Skeletal muscle tissue (tissue), 4 donors: ENCODE data around the gene MTHFD1L. TPM values are rescaled to one million over a fixed set of nuclear protein-coding genes. Genes with fewer than 3 reads are reported as not detected.
"Not testable (repeated sequence)": the region's sequence is repeated elsewhere in the genome, so short reads cannot be mapped to it uniquely, and the experiment has no call there.

Experiments used
- H3K27ac ChIP-seq: one replicate; pipeline ENCODE4 v1.7.0; 2013; ENCODE audit warnings: mild to moderate bottlenecking, low read depth, low read length, inconsistent platforms
- H3K27me3 ChIP-seq, 3 donors: one replicate each; pipeline ENCODE4 v1.7.0; 2013; ENCODE audit warnings: low read length in 3 of 3; ENCODE audit not compliant: control insufficient read depth in 3 of 3, insufficient read depth in 3 of 3
- H3K36me3 ChIP-seq, 3 donors: one replicate each; pipeline ENCODE4 v1.7.0; 2013; ENCODE audit warnings: low read length in 3 of 3; ENCODE audit not compliant: control insufficient read depth in 3 of 3, insufficient read depth in 3 of 3
- H3K4me1 ChIP-seq, 3 donors: one replicate each; pipeline ENCODE4 v1.7.0; 2013; ENCODE audit warnings: low read length in 3 of 3, mild to moderate bottlenecking in 3 of 3; ENCODE audit not compliant: control insufficient read depth in 3 of 3, insufficient read depth in 3 of 3
- H3K4me3 ChIP-seq, 3 donors: one replicate each; pipeline ENCODE4 v1.7.0; 2013; ENCODE audit warnings: low read length in 3 of 3
- H3K9ac ChIP-seq, 3 donors: one replicate each; pipeline ENCODE4 v1.7.0; 2013; ENCODE audit warnings: low read length in 3 of 3, mild to moderate bottlenecking in 3 of 3, moderate library complexity in 2 of 3, low read depth in 1 of 3
- H3K9me3 ChIP-seq, 3 donors: one replicate each; pipeline ENCODE4 v1.7.0; 2013; ENCODE audit warnings: low read length in 3 of 3; ENCODE audit not compliant: control insufficient read depth in 3 of 3
- total RNA-seq: library from RNA; depleted of rRNA; stranded (reverse); fragments of >200 nt; gene quantifications from one replicate; pipeline ENCODE4 v1.2.3, GENCODE V29; 2014
- donor health status: Osteomylitis.

MTHFD1L gene
- total RNA-seq, 1 donor from 2014 or later = 15.1 TPM

- H3K9me3 ChIP-seq = no peaks in the 10 kb centered on the region
- no peak overlapping the region for H3K9ac ChIP-seq
- H3K27me3 ChIP-seq = no peaks in the 10 kb centered on the region
- H3K4me1 ChIP-seq = no peaks in the 10 kb centered on the region
- no peak overlapping the region for H3K4me3 ChIP-seq
- H3K36me3 ChIP-seq = no peaks in the 10 kb centered on the region
- no peak overlapping the region for H3K27ac ChIP-seq
Observed at GRCh38 chr6:151119823-151120524, 254.5 kb downstream of the MTHFD1L start.

DNA sequence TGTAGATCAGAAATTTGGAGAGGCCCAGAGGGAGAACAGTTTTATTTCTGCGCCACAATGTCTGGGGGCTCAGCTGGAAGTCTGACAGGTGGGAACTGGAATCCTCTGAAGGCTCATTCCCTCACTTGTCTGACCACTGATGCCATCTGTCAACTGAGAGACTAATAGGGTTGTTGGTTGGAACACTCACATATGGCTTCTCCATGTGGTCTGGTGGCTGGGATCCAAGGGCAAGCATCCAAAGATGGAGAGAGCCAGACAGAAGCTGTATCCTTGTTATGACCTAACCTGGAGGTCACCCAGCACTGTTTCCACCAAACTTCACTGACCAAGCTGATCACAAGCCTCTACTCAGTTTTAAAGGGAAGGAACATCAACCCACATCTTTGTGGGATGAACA lies 256.4 kb downstream of the MTHFD1L start:
- Histone ChIP-seq H3K36me3 (no peaks in the 10 kb centered on the region), H3K9ac (no peak overlapping the region), H3K4me3 (no peak overlapping the region), H3K9me3 (no peaks in the 10 kb centered on the region), H3K27me3 (no peaks in the 10 kb centered on the region), H3K27ac (no peak overlapping the region), H3K4me1 (no peaks in the 10 kb centered on the region)

DNA sequence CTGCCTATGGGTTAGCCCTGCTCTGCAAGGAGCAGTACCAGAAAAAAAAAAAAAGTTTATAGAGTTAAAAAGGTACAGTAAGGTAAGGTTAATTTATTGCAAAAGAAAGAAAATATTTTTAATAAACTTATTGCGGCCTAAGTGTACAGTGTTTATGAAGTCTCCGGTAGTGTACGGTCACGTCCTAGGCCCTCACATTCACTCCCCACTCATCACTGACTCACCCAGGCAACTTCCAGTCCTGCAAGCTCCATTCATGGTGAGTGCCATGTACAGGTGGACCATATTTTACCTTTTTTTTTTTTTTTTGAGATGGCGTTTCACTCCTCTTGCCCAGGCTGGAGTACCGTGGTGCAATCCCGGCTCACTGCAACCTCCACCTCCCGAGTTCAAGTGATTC lies 258.1 kb downstream of the MTHFD1L start:
- H3K4me3 ChIP-seq, H3K4me1 ChIP-seq, H3K9me3 ChIP-seq, H3K9ac ChIP-seq, H3K27me3 ChIP-seq, H3K36me3 ChIP-seq, H3K27ac ChIP-seq: not testable (repeated sequence)

- H3K4me3 ChIP-seq, H3K27ac ChIP-seq, H3K9me3 ChIP-seq, H3K36me3 ChIP-seq, H3K4me1 ChIP-seq, H3K9ac ChIP-seq, H3K27me3 ChIP-seq: not testable (repeated sequence)
Observed at GRCh38 chr6:151125242-151125641, 259.7 kb downstream of the MTHFD1L start.

DNA sequence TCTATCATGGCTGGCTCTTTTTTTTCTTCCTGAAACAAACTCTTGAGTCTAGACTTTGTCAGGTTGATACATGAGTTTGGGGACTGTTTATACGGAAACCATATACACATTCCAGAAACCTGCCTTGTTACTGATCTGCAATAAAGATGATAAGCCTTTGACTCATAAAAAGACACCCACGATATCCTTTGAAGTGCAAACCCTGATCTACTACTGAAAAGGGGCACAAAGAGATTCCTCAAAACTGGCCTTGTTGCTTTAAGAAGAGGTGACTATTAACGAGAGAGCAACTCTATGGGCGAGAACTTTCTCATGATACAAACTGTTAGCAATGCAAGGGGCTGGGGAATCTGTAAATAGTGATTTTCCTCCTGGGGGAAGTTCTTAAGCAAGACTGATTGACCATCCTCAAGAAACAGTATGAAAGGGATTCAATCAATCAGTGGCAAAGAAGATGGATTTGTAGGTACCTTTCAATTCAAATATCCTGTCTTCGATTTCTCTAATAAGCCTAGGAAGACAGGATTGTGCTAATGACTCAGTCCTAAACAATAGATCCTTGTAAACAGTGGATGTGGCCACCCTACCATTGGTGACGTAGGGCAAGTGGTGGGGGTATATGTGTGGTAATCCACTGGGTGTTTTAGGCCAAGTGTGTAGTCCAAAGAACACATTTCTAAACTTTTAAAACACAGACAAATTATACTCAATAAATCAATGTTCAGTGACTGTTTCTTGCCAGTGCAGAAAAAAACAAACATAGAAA lies 260.3 kb downstream of the MTHFD1L start:
- H3K4me1 ChIP-seq, H3K27me3 ChIP-seq, H3K27ac ChIP-seq, H3K9me3 ChIP-seq, H3K9ac ChIP-seq, H3K36me3 ChIP-seq, H3K4me3 ChIP-seq: not testable (repeated sequence)

DNA sequence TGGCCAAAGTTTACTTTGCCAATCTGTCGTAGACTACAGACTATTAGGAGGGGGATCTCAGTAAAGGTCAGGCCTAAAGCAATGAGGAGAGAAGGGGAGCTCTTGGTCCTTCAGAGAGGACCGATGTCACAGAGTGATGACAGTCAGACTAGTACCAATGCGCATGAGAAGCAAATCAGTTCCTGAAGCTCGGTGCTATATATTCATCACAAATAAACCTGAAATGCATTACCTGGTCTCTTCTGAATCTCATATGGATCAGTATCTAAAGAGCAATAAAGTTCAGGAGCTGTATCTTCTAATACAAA lies 260.9 kb downstream of the MTHFD1L start:
- not testable (repeated sequence) for H3K27me3 ChIP-seq

DNA sequence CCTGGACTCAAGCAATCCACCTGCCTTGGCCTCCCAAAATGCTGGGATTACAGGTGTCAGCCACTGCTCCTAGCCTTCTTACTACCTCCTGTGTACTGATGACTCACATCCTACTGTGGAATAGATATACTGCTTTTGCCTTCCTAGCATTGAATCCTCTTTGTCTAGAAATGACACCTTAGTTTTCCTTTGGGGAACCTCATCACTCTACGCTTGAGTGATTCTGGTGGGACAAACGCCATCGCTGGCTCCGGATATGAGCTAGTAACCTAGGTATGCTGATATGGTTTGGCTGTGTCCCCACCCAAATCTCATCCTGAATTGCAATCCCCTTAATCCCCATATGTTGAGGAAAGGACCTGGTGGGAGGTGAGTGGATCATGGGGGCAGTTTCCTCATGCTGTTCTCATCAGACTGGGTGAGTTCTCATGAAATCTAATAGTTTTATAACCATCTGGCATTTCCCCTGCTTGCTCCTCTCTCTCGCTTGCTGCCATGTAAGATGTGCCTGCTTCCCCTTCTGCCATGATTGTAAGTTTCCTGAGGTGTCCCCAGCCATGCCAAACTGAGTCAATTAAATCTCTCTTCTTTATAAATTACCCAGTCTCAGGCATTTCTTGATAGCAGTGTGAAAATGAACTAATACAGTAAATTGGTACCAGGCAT lies 261.8 kb downstream of the MTHFD1L start:
- H3K9me3 ChIP-seq, H3K9ac ChIP-seq: not testable (repeated sequence)

More for the DNA sequence above, 260.9 kb downstream of the MTHFD1L start:
- H3K9ac ChIP-seq, H3K9me3 ChIP-seq, H3K4me3 ChIP-seq, H3K36me3 ChIP-seq, H3K27ac ChIP-seq, H3K4me1 ChIP-seq: not testable (repeated sequence)

DNA sequence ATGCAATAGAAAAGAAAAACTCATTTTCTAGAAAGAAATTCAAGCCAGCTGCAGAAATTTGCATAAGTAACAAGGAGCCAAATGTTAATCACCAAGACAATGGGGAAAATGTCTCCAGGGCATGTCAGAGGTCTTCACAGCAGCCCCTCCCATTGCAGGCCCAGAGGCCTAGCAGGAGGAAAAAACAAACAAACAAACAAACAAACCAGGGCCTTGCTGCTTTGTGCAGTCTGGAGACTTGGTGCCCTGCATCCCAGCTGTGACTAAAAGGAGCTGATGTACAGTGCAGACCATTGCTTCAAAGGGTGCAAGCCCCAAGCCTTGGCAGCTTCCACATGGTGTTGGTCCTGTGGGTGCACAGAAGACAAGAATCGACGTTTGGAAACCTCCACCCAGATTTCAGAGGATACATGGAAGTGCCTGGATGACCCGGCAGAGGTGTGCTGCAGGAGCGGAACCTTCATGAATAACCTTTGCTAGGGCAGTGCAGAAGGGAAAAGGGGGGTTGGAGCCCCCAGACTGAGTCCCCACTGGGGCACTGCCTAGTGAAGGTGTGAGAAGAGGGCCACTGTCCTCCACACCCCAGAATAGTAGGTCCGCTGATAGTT lies 263.4 kb downstream of the MTHFD1L start:
- no peaks in the 10 kb centered on the region for H3K27me3 ChIP-seq
- no peaks in the 10 kb centered on the region for H3K36me3 ChIP-seq
- no peaks in the 10 kb centered on the region for H3K4me1 ChIP-seq
- H3K4me3 ChIP-seq = no peak overlapping the region
- no peak overlapping the region for H3K27ac ChIP-seq
- peaks cover 0 to 4% (median 4%) of the 10 kb centered on the region in 3 donors for H3K9me3 ChIP-seq
- no peak overlapping the region for H3K9ac ChIP-seq

More for the DNA sequence above, 261.8 kb downstream of the MTHFD1L start:
- H3K4me3 ChIP-seq, H3K36me3 ChIP-seq, H3K27ac ChIP-seq, H3K4me1 ChIP-seq, H3K27me3 ChIP-seq: not testable (repeated sequence)

DNA sequence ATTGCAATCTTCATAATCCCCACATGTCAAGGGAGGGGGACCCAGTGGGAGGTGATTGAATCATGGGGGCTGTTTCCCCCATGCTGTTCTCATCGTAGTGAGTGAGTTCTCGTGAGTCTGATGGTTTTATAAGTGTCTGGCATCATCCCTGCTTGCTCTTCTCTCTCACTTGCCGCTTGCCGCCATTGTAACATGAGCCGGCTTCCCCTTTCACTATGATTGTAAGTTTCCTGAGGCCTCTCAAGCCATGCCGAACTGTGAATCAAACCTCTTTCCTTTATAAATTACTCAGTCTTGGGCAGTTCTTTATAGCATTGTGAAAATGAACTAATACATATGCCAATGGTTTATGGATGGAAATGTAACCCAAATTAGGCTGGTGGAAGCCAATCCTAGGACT lies 264.8 kb downstream of the MTHFD1L start:
- H3K4me3 ChIP-seq = no peak overlapping the region
- H3K9me3 ChIP-seq = peaks cover 2 to 5% (median 4%) of the 10 kb centered on the region in 3 donors
- H3K27ac ChIP-seq = no peak overlapping the region
- no peaks in the 10 kb centered on the region for H3K36me3 ChIP-seq
- H3K9ac ChIP-seq = no peak overlapping the region
- H3K27me3 ChIP-seq = no peaks in the 10 kb centered on the region
- H3K4me1 ChIP-seq = no peaks in the 10 kb centered on the region
